A549 (cell line): ENCODE measurements around the gene CPSF7. TPM values are rescaled to one million over a fixed set of nuclear protein-coding genes. Genes with fewer than 3 reads are reported as not detected.

Experiments used
- ATAC-seq, 2 experiments: fragments of 200-7000 bp in 1 of 2; fragments of >200 bp in 1 of 2; cut with Nextera tagmentation in 1 of 2; cut with Tn5 transposase in 1 of 2; 3 replicates each; pipeline versions ENCODE4 v1.8.0 to v1.9.1; 2018 to 2020; ENCODE audit warnings: mild to moderate bottlenecking in 1 of 2, moderate library complexity in 1 of 2
- CTCF ChIA-PET: fragments of 300-600 bp; sonication (Branson Sonifier 250); formaldehyde crosslinking; extraction: SDS; loops from one replicate; lab custom pipeline; 2021; ENCODE audit warnings: antibody characterized with exemption, inconsistent platforms; lab: Yijun Ruan, JAX
- POLR2A ChIA-PET: fragments of 350-600 bp; formaldehyde crosslinking; extraction: SDS; loops from one replicate; lab custom pipeline; 2021; ENCODE audit warnings: antibody characterized with exemption, inconsistent platforms; lab: Yijun Ruan, JAX
- DNase-seq, 2 experiments: peaks; one replicate each; pipeline versions ENCODE4 v3.0.0 to v3.0.0-alpha.2; 2011 to 2016; ENCODE audit warnings: low read depth in 1 of 2, low spot score in 1 of 2
- FAIRE-seq: peaks from 2 replicates; lab custom pipeline; 2011; peaks lifted over from hg19 to GRCh38; lab: Jason Lieb, UNC
- H3K27ac ChIP-seq, 2 experiments: fragments of >200 bp; sonication (Bioruptor Twin); formaldehyde crosslinking; 3 replicates each; pipeline ENCODE4 v1.5.1; 2016 to 2017
- H3K4me1 ChIP-seq: fragments of >200 bp; sonication (Bioruptor Twin); formaldehyde crosslinking; 3 replicates; pipeline ENCODE4 v1.6.1; 2016
- H3K4me2 ChIP-seq: fragments of >200 bp; sonication (Bioruptor Twin); formaldehyde crosslinking; 3 replicates; pipeline ENCODE4 v1.6.1; 2016
- H3K4me3 ChIP-seq: fragments of >200 bp; sonication (Bioruptor Twin); formaldehyde crosslinking; 3 replicates; pipeline ENCODE4 v1.5.1; 2016
- H3K9me3 ChIP-seq: fragments of >200 bp; sonication (Bioruptor Twin); formaldehyde crosslinking; 3 replicates; pipeline ENCODE4 v1.6.1; 2016
- BHLHE40 ChIP-seq: IDR thresholded peaks from 2 replicates; pipeline ENCODE4 v1.6.1; 2012; ENCODE audit warnings: low read depth, low read length, inconsistent platforms
- CBX2 ChIP-seq: fragments of 200-600 bp; sonication (generic); IDR thresholded peaks from 2 replicates; pipeline ENCODE4 v1.6.1; 2016; ENCODE audit warnings: low read depth, mild to moderate bottlenecking, borderline replicate concordance
- CHD2 ChIP-seq: fragments of 150-350 bp; IDR thresholded peaks from 2 replicates; pipeline ENCODE4 v1.6.1; 2014; ENCODE audit warnings: low read length; ENCODE audit not compliant: partially characterized antibody
- CHD4 ChIP-seq: fragments of 200-600 bp; sonication (generic); IDR thresholded peaks from 2 replicates; pipeline ENCODE4 v1.6.1; 2016; ENCODE audit warnings: antibody characterized with exemption, mild to moderate bottlenecking, borderline replicate concordance
- FOXS1 ChIP-seq: fragments of 250-450 bp; sonication (Bioruptor Pico); IDR thresholded peaks from 2 replicates; pipeline ENCODE4 v1.5.0; 2020; ENCODE audit warnings: mild to moderate bottlenecking, moderate library complexity
- HDAC2 ChIP-seq: fragments of 200-600 bp; sonication (generic); IDR thresholded peaks from 2 replicates; pipeline ENCODE4 v1.6.1; 2016
- JUNB ChIP-seq: fragments of >200 bp; sonication (Bioruptor Twin); formaldehyde crosslinking; IDR thresholded peaks from 2 replicates; pipeline ENCODE4 v1.6.1; 2016
- MAFK ChIP-seq: fragments of 450-650 bp; IDR thresholded peaks from 2 replicates; pipeline ENCODE4 v1.6.1; 2014; ENCODE audit not compliant: partially characterized antibody
- MAZ ChIP-seq: fragments of 150-350 bp; IDR thresholded peaks from 2 replicates; pipeline ENCODE4 v1.6.1; 2014; ENCODE audit warnings: antibody characterized with exemption, low read depth, low read length, borderline replicate concordance
- MYC ChIP-seq: IDR thresholded peaks from 2 replicates; pipeline ENCODE4 v1.6.1; 2012; ENCODE audit warnings: mild to moderate bottlenecking, inconsistent platforms, low read length, improper control_type of control experiment, borderline replicate concordance
- POLR2AphosphoS2 ChIP-seq: conservative IDR thresholded peaks from 2 replicates; pipeline ENCODE4 v1.6.1; 2012; ENCODE audit warnings: low read length, improper control_type of control experiment, inconsistent platforms
- RCOR1 ChIP-seq: fragments of 150-350 bp; IDR thresholded peaks from 2 replicates; pipeline ENCODE4 v1.6.1; 2014; ENCODE audit warnings: antibody characterized with exemption, low read length, low read depth
- SREBF2 ChIP-seq: fragments of 450-650 bp; IDR thresholded peaks from 2 replicates; pipeline ENCODE4 v1.6.1; 2014; ENCODE audit warnings: mild to moderate bottlenecking, moderate library complexity
- ZSCAN20 ChIP-seq: fragments of 250-450 bp; sonication (Bioruptor Pico); IDR thresholded peaks from 2 replicates; pipeline ENCODE4 v1.8.0; 2022; ENCODE audit warnings: mild to moderate bottlenecking, moderate library complexity
- WGBS: methylation state at CpG from one replicate; pipeline ENCODE4 v1.1.6; 2017; ENCODE audit errors: missing lambda C conversion rate; 5-methylcytosine and 5-hydroxymethylcytosine counted together
- polyA plus RNA-seq, 4 experiments: library from polyadenylated mRNA; depleted of rRNA in 3 of 4; stranded (reverse); fragments of >200 nt; fragmentation: RNase III in 1 of 4; extraction: RNeasy Plus Mini Kit Qiagen cat#74134 plus additional on column Dnase treatment in 1 of 4; gene quantifications; 2 replicates in 3 of 4; 3 replicates in 1 of 4; pipeline ENCODE4 v1.2.3, GENCODE V29; 2011 to 2017
- TF ChIP-seq, protein P1 (sequence below): IDR thresholded peaks from 2 replicates; pipeline ENCODE4 v1.6.1; 2012; ENCODE audit warnings: low read depth, borderline replicate concordance
- TF ChIP-seq, protein P2 (sequence below): fragments of >200 bp; sonication (Bioruptor Twin); formaldehyde crosslinking; IDR thresholded peaks from 3 replicates; pipeline ENCODE4 v1.6.1; 2016
- TF ChIP-seq, protein P3 (sequence below): fragments of 250-450 bp; sonication (Bioruptor Pico); IDR thresholded peaks from 2 replicates; pipeline ENCODE4 v1.5.0; 2021; ENCODE audit warnings: mild to moderate bottlenecking, moderate library complexity, borderline replicate concordance
- TF ChIP-seq, protein P4 (sequence below): IDR thresholded peaks from 2 replicates; pipeline ENCODE4 v1.6.1; 2012
- TF ChIP-seq, protein P5 (sequence below): fragments of >200 bp; sonication (Bioruptor Twin); formaldehyde crosslinking; IDR thresholded peaks from 3 replicates; pipeline ENCODE4 v1.5.1; 2016
- TF ChIP-seq, protein P6 (sequence below): IDR thresholded peaks from 2 replicates; pipeline ENCODE4 v1.6.1; 2012

The CPSF7 gene
- polyA plus RNA-seq, 2 of the 4 experiments (the other 2 are of a cell fraction): 56.7 to 62.9 TPM

DNA sequence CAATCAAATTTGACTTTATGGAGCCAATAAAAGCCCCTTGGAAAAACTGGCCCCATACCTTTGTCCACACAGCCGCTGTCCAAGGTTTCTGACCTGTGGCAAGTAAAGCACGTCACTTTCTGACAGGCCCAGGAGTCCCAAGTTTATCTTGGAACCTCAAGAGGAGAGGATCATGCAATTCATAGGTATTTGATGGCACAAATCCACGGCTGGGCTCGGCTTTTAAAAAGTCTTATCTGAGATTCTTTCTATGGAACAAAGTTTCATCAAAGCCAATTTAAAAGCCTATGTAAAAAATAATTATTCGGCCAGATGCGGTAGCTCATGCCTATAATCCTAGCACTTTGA, 54.0 kb downstream of the CPSF7 start:
- POLR2A ChIA-PET: interaction anchor here (1.8 to 4.0 kb wide), 2 partner anchors 9 to 14 kb away, joined by 13 to 22 read pairs; partner anchors contain the start of genes CYB561A3 and TMEM138
- Histone ChIP-seq H3K4me2 (no peak overlapping the region), H3K27ac (no peak overlapping the region), H3K4me1 (peaks cover 20% of the 10 kb centered on the region), H3K9me3 (0 out of 3 replicates have a peak, but pooled peaks cover 2% of the 10 kb centered on the region), H3K4me3 (no peak overlapping the region)
- ATAC-seq (no peak), DNase-seq (no peak), FAIRE-seq (no peak)
- CTCF ChIA-PET: interaction anchor here (15.0 to 33.1 kb wide), 2 partner anchors 10 to 38 kb away, joined by 521 to 552 read pairs; partner anchors contain the start of genes DDB1, TKFC and TMEM216
- 90% methylated on average over 6 of the region's 6 CpGs for WGBS
- TF ChIP-seq BHLHE40 (no peak), CHD4 (no peak), JUNB (no peak), MAZ (no peak), FOXS1 (CRISPR knock-in tag) (no peak), MAFK (no peak), RCOR1 (no peak), HDAC2 (no peak), CBX2 (no peak), SREBF2 (no peak), POLR2AphosphoS2 (no peak), CHD2 (no peak), MYC (no peak), ZSCAN20 (CRISPR knock-in tag) (no peak)
- TF ChIP-seq, protein P1, sequence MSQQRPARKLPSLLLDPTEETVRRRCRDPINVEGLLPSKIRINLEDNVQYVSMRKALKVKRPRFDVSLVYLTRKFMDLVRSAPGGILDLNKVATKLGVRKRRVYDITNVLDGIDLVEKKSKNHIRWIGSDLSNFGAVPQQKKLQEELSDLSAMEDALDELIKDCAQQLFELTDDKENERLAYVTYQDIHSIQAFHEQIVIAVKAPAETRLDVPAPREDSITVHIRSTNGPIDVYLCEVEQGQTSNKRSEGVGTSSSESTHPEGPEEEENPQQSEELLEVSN: no peak
- TF ChIP-seq, protein P2, sequence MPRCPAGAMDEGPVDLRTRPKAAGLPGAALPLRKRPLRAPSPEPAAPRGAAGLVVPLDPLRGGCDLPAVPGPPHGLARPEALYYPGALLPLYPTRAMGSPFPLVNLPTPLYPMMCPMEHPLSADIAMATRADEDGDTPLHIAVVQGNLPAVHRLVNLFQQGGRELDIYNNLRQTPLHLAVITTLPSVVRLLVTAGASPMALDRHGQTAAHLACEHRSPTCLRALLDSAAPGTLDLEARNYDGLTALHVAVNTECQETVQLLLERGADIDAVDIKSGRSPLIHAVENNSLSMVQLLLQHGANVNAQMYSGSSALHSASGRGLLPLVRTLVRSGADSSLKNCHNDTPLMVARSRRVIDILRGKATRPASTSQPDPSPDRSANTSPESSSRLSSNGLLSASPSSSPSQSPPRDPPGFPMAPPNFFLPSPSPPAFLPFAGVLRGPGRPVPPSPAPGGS: no peak
- TF ChIP-seq, protein P3, sequence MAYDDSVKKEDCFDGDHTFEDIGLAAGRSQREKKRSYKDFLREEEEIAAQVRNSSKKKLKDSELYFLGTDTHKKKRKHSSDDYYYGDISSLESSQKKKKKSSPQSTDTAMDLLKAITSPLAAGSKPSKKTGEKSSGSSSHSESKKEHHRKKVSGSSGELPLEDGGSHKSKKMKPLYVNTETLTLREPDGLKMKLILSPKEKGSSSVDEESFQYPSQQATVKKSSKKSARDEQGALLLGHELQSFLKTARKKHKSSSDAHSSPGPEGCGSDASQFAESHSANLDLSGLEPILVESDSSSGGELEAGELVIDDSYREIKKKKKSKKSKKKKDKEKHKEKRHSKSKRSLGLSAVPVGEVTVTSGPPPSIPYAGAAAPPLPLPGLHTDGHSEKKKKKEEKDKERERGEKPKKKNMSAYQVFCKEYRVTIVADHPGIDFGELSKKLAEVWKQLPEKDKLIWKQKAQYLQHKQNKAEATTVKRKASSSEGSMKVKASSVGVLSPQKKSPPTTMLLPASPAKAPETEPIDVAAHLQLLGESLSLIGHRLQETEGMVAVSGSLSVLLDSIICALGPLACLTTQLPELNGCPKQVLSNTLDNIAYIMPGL (CRISPR knock-in tag): no peak
- TF ChIP-seq, protein P4, sequence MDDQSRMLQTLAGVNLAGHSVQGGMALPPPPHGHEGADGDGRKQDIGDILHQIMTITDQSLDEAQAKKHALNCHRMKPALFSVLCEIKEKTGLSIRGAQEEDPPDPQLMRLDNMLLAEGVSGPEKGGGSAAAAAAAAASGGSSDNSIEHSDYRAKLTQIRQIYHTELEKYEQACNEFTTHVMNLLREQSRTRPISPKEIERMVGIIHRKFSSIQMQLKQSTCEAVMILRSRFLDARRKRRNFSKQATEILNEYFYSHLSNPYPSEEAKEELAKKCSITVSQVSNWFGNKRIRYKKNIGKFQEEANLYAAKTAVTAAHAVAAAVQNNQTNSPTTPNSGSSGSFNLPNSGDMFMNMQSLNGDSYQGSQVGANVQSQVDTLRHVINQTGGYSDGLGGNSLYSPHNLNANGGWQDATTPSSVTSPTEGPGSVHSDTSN: no peak
- TF ChIP-seq, protein P5, sequence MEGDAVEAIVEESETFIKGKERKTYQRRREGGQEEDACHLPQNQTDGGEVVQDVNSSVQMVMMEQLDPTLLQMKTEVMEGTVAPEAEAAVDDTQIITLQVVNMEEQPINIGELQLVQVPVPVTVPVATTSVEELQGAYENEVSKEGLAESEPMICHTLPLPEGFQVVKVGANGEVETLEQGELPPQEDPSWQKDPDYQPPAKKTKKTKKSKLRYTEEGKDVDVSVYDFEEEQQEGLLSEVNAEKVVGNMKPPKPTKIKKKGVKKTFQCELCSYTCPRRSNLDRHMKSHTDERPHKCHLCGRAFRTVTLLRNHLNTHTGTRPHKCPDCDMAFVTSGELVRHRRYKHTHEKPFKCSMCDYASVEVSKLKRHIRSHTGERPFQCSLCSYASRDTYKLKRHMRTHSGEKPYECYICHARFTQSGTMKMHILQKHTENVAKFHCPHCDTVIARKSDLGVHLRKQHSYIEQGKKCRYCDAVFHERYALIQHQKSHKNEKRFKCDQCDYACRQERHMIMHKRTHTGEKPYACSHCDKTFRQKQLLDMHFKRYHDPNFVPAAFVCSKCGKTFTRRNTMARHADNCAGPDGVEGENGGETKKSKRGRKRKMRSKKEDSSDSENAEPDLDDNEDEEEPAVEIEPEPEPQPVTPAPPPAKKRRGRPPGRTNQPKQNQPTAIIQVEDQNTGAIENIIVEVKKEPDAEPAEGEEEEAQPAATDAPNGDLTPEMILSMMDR: no peak
- TF ChIP-seq, protein P6, sequence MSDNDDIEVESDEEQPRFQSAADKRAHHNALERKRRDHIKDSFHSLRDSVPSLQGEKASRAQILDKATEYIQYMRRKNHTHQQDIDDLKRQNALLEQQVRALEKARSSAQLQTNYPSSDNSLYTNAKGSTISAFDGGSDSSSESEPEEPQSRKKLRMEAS: no peak
